GM23338 (cell line): ENCODE results near the gene BANF1.

Experiments used
- CREB1 ChIP-seq: fragments of 250-450 bp; sonication (Bioruptor Pico); IDR thresholded peaks from 2 replicates; pipeline ENCODE4 v1.5.0; 2020; ENCODE audit warnings: low read depth, mild to moderate bottlenecking, moderate library complexity
- ETS1 ChIP-seq: IDR thresholded peaks from 2 replicates; pipeline ENCODE4 v1.6.1; 2016; ENCODE audit warnings: antibody characterized with exemption
- EZH2 ChIP-seq: fragments of 200-600 bp; sonication (generic); IDR thresholded peaks from one replicate; pipeline ENCODE4 v1.8.0; 2017; ENCODE audit warnings: antibody characterized with exemption, mild to moderate bottlenecking, low read depth; ENCODE audit not compliant: unreplicated experiment
- EZH2phosphoT487 ChIP-seq: fragments of 200-600 bp; sonication (generic); IDR thresholded peaks from one replicate; pipeline ENCODE4 v1.8.1; 2018; ENCODE audit warnings: antibody characterized with exemption; ENCODE audit not compliant: unreplicated experiment
- JUNB ChIP-seq: IDR thresholded peaks from one replicate; pipeline ENCODE4 v1.6.1; 2016; ENCODE audit warnings: antibody characterized with exemption; ENCODE audit not compliant: unreplicated experiment
- POLR2AphosphoS5 ChIP-seq: IDR thresholded peaks from 2 replicates; pipeline ENCODE4 v1.6.1; 2016; ENCODE audit warnings: antibody characterized with exemption, low read depth
- STAT1 ChIP-seq: IDR thresholded peaks from one replicate; pipeline ENCODE4 v1.6.1; 2016; ENCODE audit warnings: antibody characterized with exemption; ENCODE audit not compliant: unreplicated experiment
- ZNF114 ChIP-seq: fragments of 250-450 bp; sonication (Bioruptor Pico); IDR thresholded peaks from 2 replicates; pipeline ENCODE4 v1.5.0; 2020; ENCODE audit warnings: mild to moderate bottlenecking, moderate library complexity
- TF ChIP-seq, protein P1 (sequence below), 2 experiments: fragments of 200-600 bp in 1 of 2; sonication (generic) in 1 of 2; conservative IDR thresholded peaks; 2 replicates each; pipeline versions ENCODE4 v1.5.1 to v1.6.1; 2016 to 2017; ENCODE audit warnings: antibody characterized with exemption in 2 of 2, low read depth in 2 of 2, mild to moderate bottlenecking in 2 of 2, moderate library complexity in 1 of 2
- TF ChIP-seq, protein P2 (sequence below): IDR thresholded peaks from one replicate; pipeline ENCODE4 v1.6.1; 2018; ENCODE audit warnings: antibody characterized with exemption; ENCODE audit not compliant: unreplicated experiment

- TF ChIP-seq, protein P1, sequence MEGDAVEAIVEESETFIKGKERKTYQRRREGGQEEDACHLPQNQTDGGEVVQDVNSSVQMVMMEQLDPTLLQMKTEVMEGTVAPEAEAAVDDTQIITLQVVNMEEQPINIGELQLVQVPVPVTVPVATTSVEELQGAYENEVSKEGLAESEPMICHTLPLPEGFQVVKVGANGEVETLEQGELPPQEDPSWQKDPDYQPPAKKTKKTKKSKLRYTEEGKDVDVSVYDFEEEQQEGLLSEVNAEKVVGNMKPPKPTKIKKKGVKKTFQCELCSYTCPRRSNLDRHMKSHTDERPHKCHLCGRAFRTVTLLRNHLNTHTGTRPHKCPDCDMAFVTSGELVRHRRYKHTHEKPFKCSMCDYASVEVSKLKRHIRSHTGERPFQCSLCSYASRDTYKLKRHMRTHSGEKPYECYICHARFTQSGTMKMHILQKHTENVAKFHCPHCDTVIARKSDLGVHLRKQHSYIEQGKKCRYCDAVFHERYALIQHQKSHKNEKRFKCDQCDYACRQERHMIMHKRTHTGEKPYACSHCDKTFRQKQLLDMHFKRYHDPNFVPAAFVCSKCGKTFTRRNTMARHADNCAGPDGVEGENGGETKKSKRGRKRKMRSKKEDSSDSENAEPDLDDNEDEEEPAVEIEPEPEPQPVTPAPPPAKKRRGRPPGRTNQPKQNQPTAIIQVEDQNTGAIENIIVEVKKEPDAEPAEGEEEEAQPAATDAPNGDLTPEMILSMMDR (conservative IDR thresholded peaks at IDR 0.05; ENCODE audit: low read depth in 2 of 2), result no peak
- TF ChIP-seq POLR2AphosphoS5 (no peak), EZH2 (no peak), EZH2phosphoT487 (no peak), CREB1 (CRISPR knock-in tag) (no peak), ETS1 (no peak), ZNF114 (CRISPR knock-in tag) (no peak), JUNB (no peak), STAT1 (no peak)
- TF ChIP-seq, protein P2, sequence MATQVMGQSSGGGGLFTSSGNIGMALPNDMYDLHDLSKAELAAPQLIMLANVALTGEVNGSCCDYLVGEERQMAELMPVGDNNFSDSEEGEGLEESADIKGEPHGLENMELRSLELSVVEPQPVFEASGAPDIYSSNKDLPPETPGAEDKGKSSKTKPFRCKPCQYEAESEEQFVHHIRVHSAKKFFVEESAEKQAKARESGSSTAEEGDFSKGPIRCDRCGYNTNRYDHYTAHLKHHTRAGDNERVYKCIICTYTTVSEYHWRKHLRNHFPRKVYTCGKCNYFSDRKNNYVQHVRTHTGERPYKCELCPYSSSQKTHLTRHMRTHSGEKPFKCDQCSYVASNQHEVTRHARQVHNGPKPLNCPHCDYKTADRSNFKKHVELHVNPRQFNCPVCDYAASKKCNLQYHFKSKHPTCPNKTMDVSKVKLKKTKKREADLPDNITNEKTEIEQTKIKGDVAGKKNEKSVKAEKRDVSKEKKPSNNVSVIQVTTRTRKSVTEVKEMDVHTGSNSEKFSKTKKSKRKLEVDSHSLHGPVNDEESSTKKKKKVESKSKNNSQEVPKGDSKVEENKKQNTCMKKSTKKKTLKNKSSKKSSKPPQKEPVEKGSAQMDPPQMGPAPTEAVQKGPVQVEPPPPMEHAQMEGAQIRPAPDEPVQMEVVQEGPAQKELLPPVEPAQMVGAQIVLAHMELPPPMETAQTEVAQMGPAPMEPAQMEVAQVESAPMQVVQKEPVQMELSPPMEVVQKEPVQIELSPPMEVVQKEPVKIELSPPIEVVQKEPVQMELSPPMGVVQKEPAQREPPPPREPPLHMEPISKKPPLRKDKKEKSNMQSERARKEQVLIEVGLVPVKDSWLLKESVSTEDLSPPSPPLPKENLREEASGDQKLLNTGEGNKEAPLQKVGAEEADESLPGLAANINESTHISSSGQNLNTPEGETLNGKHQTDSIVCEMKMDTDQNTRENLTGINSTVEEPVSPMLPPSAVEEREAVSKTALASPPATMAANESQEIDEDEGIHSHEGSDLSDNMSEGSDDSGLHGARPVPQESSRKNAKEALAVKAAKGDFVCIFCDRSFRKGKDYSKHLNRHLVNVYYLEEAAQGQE, result no peak
These were observed 11.4 kb downstream of the BANF1 start for GRCh38 chr11:66013762-66014100.
